GM12892 (cell line): Measurements from ENCODE around the gene NRCAM.

ENCODE experiments used
- POLR2A ChIP-seq: IDR thresholded peaks from 2 replicates; pipeline ENCODE4 v1.6.1; 2011; ENCODE audit warnings: low read depth, low read length, control low read depth
- POLR2AphosphoS5 ChIP-seq: IDR thresholded peaks from 2 replicates; pipeline ENCODE4 v1.6.1; 2011; ENCODE audit warnings: low read depth, low read length, control low read depth
- TAF1 ChIP-seq: IDR thresholded peaks from 2 replicates; pipeline ENCODE4 v1.6.1; 2011; ENCODE audit warnings: low read depth, mild to moderate bottlenecking, control low read depth, low read length, borderline replicate concordance

- TF ChIP-seq POLR2A (no peak), TAF1 (no peak), POLR2AphosphoS5 (no peak)
These were observed 1.3 kb downstream of the NRCAM start for GRCh38 chr7:108454674-108455550.
